OCI-LY7 (cell line): ENCODE data around the gene KLHL24.

Source experiments
- EZH2phosphoT487 ChIP-seq: fragments of 200-600 bp; sonication (generic); IDR thresholded peaks from 2 replicates; pipeline ENCODE4 v1.6.1; 2018; ENCODE audit warnings: low read depth, borderline replicate concordance, mild to moderate bottlenecking, mixed run types, antibody characterized with exemption, low read length, moderate library complexity, mixed read lengths
- TF ChIP-seq, protein P1 (sequence below): fragments of 200-600 bp; sonication (generic); conservative IDR thresholded peaks from 2 replicates; pipeline ENCODE4 v1.5.1; 2014; ENCODE audit warnings: mild to moderate bottlenecking, antibody characterized with exemption, low read length, moderate library complexity, mixed read lengths

DNA sequence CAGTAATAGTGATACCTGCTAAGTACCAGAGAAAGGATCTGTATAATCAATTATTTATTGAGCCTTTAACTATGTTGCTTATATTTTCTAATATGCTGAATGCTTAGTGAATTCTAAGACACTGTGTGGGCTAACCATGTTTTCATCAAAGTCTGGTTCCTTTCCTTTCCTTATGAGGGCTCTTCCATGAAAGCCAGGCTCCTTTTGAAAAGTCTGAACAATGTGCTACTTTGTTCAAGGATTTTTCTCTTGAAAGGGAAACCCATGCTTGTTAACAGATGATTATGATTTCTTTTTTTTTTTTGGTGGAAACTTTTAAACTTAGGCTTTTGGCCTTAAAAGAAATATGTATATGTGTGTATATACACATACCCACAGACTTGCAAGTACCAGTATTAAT lies 79.2 kb downstream of the KLHL24 start:
- TF ChIP-seq, protein P1, sequence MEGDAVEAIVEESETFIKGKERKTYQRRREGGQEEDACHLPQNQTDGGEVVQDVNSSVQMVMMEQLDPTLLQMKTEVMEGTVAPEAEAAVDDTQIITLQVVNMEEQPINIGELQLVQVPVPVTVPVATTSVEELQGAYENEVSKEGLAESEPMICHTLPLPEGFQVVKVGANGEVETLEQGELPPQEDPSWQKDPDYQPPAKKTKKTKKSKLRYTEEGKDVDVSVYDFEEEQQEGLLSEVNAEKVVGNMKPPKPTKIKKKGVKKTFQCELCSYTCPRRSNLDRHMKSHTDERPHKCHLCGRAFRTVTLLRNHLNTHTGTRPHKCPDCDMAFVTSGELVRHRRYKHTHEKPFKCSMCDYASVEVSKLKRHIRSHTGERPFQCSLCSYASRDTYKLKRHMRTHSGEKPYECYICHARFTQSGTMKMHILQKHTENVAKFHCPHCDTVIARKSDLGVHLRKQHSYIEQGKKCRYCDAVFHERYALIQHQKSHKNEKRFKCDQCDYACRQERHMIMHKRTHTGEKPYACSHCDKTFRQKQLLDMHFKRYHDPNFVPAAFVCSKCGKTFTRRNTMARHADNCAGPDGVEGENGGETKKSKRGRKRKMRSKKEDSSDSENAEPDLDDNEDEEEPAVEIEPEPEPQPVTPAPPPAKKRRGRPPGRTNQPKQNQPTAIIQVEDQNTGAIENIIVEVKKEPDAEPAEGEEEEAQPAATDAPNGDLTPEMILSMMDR = no peak
- no peak for TF ChIP-seq EZH2phosphoT487
